DMS79 (cell line): ENCODE data around the gene C10orf143.
"Not testable (repeated sequence)": the region's sequence is repeated elsewhere in the genome, so short reads cannot be mapped to it uniquely, and the experiment has no call there.

Experiments
- DNase-seq: peaks from one replicate; lab custom pipeline; 2025; lab: John Stamatoyannopoulos, UW

Gene C10orf143

DNA sequence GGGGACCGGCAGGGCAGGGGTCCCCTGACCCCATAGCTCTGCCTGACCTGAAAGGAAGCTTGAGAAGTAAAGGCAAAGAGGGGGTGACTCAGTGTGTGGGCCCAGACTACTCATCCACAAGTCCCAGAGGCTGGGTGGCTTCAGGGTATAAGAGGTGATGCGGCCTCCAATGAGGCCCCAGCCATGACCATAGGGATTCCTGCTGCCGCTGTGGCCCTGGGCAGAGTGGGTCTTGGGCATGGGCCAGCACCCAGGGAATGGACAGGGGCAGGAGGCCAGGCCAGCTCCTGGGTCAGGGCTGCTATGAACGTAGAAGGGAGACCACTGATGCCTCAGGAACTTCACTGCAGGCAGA, 82.2 kb downstream of the C10orf143 start:
- DNase-seq: no peak

DNA sequence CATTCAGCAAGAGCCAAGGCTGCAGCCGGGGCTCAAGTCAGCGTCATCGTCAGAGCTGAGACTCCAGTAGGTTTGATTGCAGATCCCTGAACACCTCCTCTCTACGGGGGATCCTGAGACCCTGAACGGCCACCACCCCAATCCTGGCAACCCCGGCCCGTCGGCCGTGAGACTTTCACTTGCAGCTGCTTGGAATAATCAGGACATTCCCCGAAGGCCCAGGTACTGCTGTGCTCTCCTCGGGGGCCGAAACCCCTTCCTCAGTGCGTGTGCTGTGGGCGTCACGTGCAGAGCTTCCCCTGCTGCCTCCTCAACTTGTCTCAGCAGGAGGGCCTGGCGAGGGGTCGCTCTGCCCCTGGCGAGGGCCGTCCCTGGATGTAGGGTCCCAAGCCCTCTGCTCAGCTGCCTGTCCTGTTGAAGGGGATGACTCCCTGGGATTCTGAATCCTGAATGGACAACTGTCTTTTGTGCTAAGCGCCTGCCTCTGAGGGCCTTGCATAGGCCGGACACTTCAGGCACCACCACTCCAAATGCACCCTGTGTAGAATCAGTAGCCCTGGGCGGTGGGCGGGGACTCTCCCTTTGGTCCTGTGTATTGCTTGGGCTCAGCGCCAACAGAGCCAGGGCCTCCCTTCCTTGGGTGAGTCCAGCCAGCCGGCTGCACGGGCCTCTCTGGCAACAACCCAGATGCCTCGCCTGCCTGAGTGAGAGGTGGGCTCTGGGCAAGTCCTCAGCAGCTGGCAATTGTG, 82.7 kb downstream of the C10orf143 start:
- DNase-seq: peak; percentile 75

DNA sequence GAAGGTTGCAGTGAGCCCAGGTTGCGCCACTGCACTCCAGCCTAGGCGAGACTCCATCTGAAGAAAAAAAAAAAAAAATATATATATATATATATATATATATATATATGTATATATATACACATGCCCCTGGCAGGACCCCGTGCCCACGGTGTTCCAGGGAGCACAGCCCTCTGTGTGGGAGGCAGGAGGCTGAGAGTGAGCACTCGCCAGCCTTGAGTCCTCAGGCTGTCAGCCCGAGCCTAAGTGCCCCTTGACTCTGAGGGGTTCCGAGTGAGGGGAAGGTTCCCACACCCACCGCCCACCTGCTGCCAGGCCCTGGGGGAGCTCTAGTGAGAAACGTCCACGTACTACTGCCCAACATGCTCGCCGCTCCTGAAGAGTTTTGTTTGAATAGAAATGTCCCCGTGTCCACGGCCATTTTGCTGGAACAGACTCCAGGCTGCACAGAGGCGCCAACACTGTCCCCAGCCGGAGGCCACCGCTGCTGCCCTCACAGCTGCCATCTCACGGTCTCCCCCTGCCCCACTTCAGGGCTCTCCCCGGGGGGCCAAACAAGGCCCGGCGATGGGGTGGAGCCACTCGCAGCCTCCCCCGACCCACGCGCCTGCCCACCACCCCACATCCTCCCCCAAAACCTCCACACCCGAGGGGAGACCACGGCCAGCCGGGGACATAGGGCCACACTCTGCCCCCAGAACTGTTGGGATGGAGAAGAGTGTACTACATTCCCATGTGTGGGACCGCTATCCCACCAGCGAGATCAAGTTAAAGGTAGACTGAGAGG, 83.8 kb downstream of the C10orf143 start:
- DNase-seq: no peak

DNA sequence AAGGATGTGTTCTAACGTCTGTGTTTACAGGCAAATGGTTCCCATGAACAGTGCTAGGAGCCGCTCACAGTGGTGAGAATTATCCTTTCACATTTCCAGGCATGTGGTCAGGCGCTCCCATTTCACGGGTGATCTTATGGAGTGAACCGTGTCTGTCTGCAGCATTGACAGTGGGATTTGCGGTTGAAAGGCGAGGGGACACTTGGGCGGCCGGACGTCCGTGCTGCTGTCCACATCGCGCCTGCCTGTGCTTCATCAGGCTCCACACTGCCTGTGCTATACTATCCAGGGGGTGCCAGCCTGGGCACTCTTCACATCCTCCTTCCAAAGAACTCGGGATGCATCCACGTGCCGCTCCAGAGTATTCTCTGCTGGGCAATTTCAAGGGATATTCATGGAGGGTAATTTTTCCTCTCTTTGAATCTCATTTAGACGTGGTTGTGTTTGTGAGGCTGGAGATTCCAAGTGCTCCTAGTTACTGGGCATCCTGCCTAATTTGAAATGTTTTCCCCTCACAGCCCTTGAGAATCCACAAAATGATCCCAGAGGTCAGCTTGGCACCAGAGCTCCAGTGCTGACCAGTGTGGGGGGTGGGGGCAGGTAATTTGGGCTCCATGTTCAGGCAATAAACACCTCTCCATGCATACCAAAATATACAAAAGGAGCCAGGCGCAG, 84.7 kb downstream of the C10orf143 start:
- DNase-seq: peak; percentile 2

DNA sequence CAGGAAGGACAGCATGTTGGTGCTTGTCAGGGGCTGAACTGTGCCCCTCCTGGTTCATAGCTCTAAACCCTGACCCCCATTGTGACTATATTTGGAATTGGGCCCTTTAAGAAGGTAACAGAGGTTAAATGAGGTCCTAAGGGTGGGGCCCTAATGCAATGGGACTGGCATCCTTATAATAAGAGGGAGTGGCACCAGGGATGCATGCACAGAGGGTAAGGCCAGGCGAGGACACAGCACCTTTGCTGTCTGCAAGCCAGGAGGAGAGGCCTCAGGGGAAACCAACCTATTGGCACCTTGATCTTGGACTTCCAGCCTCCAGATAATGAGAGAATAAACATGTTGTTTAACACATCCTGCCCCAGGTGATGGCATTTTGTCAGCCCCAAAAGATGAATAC, 85.3 kb downstream of the C10orf143 start:
- DNase-seq: peak; percentile 5

DNA sequence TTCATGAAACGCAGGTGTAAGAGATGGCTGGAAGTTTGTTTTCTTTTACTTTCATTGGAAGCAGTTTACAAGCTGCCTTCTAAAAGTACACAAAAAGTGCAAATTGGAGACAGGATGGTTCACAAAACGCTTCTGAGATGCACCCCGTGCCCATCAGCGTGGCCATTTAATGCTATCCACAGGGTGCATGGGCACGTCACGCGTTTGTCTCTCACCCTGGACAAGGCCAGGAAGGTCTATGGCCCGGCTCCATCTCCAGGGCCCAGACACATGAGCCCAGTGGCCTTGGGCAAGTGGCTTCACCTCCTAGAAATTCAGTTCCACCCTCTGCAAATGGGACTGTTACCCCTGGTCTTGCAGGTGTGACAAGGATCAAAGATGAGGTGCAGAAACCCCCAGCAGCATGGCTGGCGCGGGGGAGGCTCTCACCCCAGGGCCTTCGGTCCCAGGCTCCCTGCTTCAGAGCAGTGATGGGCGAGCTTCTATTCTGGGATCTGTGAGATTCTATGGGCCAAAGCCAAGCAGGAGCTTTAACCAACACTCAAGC, 85.8 kb downstream of the C10orf143 start:
- DNase-seq: no peak

DNA sequence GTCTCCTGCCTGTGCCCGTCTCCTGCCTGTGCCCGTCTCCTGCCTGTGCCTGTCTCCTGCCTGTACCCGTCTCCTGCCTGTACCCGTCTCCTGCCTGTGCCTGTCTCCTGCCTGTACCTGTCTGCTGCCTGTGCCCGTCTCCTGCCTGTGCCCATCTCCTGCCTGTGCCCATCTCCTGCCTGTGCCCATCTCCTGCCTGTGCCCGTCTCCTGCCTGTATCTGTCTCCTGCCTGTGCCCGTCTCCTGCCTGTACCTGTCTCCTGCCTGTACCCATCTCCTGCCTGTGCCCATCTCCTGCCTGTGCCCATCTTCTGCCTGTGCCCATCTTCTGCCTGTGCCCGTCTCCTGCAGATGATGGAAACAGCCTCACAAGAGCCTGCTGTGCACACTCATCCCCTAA, 86.3 kb downstream of the C10orf143 start:
- not testable (repeated sequence) for DNase-seq

DNA sequence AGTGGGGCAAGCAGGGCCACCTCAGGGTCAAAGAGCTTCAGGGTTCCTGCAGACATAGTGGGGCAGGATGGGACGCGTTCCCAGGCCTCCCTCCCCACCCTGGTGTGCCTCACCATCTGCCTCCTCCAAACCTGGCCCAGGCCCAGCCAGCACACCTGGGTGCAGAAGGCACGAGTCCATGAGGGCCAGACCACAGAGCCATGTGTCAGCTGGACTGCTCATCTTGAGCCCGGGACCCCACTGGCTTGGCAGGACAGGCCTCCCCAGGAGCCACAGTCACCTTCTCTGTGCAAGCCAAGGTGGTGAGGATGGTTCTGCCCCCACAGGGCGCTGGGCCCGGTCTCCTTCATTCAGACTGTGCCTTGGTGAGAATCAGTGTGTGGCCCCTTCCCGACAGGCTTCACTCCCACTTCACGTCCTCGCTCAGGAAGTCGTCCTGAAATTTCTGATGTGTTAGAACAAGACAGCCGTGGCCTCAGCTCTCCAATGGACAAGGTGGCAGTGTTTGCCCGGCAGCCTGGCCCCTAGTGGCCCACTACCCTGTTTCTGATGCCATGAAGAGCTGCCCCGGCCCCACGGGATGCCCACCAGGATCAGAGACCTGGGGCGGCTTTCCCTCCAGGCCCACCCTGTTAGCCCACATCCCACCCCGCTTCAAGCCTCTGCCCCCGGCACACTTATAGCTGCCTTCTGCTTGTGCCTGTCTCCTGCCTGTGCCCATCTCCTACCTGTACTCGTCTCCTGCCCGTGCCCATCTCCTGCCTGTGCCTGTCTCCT, 87.0 kb downstream of the C10orf143 start:
- peak; percentile 18 for DNase-seq

DNA sequence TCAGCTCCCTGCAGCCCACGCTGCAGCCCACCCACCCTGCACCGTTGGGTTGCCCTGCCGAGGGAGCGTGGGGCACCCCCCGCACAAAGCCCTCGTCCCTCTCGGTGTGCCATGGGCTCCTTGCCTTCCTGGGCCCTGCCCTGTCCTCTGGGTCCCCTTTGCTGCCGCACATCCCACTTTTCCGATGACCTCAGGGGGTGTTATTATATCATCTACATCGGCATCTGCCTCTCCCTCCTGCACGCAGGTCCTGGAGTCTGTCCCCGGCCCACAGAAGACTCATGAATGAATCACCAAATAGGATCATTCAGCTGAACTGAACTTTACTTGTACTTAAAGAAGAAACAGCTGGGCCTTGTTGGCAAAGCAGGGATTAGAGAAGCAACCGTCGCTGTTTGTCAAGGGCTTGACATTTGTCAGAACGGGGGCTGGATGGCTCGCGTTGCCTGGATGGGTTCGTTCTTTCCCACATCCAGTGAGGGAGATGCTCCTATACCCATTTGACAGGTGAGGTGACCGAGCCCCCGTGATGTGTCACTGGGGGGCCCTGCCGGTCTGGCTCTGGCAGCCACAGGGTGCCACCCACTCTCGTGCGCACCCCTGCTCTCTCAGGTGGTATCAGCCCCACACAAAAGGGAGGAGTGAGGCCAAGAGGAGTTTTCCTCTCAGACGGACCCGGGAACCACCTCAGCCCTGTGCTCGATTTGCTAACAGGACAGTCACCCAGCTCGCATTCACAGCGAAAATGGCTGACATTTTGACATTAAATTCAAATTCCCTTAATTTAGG, 87.9 kb downstream of the C10orf143 start:
- no peak for DNase-seq

DNA sequence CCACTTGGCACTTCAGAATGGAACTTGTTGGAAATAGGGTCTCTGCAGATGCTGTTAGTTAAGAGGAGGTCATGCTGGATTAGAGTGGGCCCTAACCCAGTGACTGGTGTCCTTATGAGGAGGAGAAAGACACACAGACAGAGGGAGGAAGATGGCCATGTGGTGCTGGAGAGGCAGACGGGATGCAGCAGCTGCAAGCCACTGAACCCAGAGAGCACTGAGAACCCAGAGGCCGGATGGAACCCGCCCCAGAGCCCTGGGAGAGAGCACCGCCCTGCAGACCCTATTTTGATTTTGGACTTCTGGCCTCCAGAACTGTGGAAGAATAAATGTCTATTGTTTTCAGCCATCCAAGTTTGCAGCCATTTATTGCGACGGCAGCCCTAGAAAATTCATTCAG, 88.5 kb downstream of the C10orf143 start:
- no peak for DNase-seq

DNA sequence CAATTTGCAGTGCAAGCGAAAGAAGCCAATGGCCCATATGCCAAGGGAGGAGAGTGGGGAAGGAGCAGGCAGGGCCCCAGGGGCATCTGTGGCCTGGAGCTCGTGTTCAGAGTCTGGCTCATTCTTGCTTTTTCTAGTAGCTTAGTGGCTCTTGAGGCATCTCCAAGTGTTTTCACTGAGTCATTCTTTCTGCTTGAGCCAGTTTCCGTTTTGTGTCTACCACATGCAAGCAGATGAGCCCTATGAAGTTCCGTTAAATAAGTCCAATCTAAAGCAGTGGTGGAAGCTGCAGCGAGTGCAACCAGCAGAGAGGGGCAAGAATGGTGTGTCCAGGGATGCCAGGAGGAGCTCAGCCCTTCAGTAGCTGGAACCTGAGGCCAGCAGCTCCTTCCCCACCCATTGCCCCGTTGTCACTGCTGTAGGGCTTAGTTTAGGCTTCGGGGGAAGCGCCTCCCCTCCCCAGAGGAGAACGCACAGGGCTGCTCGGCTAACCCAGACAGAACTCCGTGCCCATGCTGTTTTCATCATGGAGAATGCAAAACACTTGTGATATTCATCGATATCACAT, 89.2 kb downstream of the C10orf143 start:
- DNase-seq: peak; percentile 35

DNA sequence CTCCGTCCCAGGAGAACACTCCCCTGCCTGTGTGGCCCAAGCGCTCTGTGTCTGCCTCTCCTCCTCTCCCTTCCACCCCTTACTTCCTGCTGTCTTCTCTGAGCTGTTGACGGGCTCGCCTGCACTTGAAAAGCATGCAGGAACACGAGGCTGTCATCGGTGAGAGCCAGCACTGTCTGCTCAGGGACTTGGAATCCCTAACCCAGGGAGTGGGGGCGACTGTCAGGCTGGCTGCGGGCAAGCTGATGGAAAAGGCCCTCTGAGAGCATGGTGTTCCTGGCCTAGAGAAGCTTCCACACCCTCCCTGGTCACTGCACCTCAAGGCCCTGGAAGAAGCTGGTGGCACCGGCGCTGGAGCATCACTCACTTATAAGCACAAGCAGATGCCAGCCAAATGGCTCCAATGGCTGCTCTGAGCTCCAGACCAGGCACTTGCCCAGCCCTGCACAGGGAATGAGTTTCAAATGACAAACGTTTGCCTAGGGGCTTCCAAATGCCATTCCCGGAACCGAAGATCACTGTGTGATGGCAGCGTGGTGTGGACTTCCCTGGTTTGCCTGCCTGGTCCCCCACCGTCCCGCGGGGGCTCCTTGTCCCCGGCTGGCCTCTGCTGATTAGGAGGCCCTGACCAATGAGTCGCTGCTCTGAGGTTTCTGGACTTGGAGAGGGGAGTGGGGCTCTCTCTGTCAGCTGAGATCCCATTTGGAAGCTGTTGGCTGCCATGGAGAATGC, 89.8 kb downstream of the C10orf143 start:
- DNase-seq: no peak

DNA sequence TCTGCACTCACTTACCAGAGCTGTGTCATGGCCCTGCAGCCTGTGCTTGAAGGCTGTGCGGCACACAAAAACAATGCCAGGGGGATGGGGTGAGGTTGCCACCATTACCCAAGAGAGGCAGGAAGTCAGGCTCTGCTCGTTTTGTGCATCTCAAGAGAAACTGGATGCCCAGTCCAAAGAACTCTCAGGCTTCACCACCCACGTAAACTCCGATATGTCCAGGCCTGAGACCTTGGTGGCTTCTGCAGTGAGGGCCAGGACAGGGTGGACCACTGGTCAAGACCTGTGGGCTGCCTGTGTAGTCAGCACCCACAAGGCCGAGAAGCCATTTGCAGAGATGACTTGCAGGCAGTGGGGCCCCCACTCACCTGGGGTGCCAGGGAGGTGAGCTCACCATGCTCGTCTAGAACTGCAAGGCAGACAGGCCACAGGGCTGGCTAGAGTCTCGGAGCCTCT, 91.9 kb downstream of the C10orf143 start:
- DNase-seq: no peak

DNA sequence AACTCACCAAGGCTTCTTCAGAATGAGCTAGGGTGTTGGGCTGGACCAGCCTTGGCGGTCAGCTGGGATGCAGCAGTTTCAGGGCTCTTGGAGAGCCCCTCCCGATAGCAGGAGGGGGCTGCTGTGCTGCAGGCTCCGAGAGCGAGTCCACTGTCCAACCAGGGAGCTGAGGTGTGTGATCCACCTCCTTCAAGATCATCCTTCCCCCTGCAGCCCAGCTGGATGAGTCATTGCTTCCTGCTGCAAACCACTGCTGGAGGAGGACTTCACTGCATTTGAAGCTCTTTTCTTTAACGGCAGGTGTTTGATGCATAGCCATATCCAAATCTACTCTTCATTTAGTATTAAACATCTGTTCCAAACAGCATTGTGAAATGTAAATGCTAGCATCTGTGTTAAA, 92.4 kb downstream of the C10orf143 start:
- no peak for DNase-seq

DNA sequence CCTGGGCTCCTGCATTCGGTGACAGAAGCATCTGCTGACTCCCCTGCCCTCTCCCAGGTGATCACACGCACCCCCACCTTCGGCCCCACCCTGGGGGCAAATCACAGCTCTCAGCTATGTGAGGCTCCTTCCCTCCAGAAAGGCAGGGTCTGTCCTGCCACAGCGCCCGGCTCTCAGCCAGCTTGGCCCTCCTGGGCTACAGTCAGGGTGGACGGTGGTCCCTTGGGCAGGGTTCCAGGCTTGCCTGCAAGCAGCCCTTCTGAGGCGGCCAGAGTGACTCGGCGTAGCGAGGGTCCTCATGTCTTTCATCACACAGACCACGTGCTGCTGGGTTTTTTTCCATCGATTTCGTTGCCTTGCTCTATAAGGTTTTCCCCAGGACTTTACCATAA, 93.0 kb downstream of the C10orf143 start:
- DNase-seq: no peak

DNA sequence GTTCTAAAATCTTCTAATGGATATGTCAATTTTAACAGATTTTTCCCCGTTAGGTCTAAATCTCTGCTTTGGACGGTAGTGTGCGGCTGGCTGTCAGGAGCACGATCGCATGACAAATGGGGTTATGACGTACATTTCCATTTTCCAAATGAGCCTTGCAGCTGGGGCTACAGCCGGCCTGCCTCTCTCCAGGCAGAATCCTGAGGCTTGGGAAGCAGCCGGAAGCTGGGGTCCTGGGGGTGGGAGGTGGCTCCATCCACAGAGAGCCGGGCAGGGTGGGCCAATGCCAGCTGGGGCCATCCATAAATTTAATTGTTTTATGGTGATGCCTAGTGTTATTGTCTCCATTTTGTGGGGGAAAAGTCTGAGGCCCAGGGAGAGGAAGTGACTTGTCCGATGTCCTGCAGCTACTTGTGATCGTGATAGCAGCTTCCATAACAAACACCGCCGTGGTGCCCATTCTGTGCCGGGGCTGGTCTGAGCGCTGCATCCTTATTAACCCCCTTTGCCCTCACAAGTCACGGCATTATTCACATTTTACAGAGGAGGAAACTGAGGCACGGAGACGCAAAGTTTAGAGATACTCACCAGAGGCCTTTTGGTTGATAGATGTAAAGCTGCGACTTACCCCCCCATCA, 93.5 kb downstream of the C10orf143 start:
- no peak for DNase-seq

DNA sequence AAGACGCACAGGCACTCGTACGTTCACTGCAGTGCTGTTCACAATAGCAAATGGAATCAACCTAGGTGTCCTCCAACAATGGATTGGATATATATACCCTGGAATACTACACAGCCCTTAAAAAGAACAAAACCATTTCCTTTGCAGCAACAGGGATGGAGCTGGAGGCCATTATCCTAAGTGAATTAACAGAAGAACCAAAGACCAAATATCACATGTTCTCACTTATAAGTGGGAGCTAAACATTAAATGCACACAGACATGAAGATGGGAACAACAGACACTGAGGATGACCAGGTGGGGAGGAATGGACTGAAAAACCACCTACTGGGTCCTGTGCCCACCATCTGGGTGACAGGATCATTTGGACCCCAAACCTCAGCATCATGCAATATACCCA, 94.5 kb downstream of the C10orf143 start:
- DNase-seq: no peak

DNA sequence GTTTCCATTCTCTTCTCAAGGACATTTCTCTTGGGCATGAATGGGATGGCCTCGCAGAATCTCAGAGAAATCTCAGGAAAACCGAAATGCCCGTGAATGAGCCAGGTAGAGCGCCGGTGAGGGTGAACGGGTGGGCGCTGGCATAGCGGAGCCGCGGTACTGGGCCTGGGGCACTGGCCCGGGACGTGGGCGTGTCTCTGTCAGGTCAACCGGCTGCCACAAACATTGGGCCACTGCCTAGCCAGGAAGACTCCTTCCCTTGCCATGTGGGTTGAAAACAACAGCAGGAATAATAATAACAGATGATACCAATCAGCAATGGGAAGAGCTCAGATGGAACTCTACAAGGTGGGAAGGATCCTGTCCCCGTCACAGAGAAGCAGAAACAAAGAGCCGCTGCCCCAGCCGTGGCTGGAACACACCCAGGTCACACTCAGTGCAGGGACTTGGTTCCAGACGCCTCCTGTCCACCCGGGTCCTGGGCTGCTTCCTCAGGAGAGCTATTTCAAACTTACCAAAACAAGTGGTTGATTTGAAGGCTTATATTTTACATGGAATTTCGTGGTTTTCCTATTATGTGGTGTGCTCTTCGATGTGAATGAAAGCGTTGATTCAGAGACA, 95.4 kb downstream of the C10orf143 start:
- no peak for DNase-seq
